ENCODE results near the gene NFKBIL1. TPM values are rescaled to one million over a fixed set of nuclear protein-coding genes. Genes with fewer than 3 reads are reported as not detected.

NFKBIL1 gene
- total and polyA plus RNA-seq, 9 of the 15 experiments (the other 6 are each of a cell fraction or from before 2014, with no cell fraction given), result 0.49 to 33.1 (median 7.6) TPM

GRCh38 chr6:31568537-31568961 is 21.1 kb downstream of the NFKBIL1 start:
- peak; percentile 67 for FAIRE-seq
- no peak overlapping the region for H3K9ac ChIP-seq (ENCODE audit: insufficient read depth in 1 of 2, low read depth in 2 of 2, low read length in 2 of 2)
- no peak overlapping the region for H3K4me3 ChIP-seq
- peaks cover 5 to 18% of the 10 kb centered on the region in 2 experiments; a peak in 4 of 5 replicates for H3K4me1 ChIP-seq (replicated peaks in 1 of 2; ENCODE audit: control insufficient read depth in 2 of 2, insufficient read depth in 2 of 2, low read length in 2 of 2)
- ChIA-PET POLR2A (interaction anchor here (1.3 to 2.6 kb wide), 4 partner anchors 8 to 24 kb away, joined by 3 to 10 read pairs (median 6); partner anchors contain the start of gene NCR3), CTCF (ENCODE audit: low intra/inter-chr PET ratio) (no interaction called here)
- no peak overlapping the region for H3K27ac ChIP-seq (ENCODE audit: extremely low read depth, low read depth, low read length)
- H4K20me1 ChIP-seq (replicated peaks; ENCODE audit: control insufficient read depth, insufficient read depth, low read length), result no peaks in the 10 kb centered on the region
- intact Hi-C loops (cut with micrococcal nuclease) (no loop called here), in situ Hi-C loops (cut with MboI) (no loop called here)
- WGBS (ENCODE audit: insufficient coverage, low coverage, missing lambda C conversion rate), result 22% methylated on average over 3 of the region's 3 CpGs
- no peak for ATAC-seq
- no peak overlapping the region for H3K4me2 ChIP-seq (ENCODE audit: insufficient read depth, low read length)
- H3K79me2 ChIP-seq (ENCODE audit: control insufficient read depth, insufficient read depth, low read length), result no peaks in the 10 kb centered on the region
- H3K9me1 ChIP-seq (ENCODE audit: control insufficient read depth, insufficient read depth, low read length), result no peaks in the 10 kb centered on the region
- no peak for DNase-seq (ENCODE audit: extremely low read depth in 1 of 4, low spot score in 3 of 4)
- H3K36me3 ChIP-seq (ENCODE audit: control insufficient read depth, insufficient read depth, low read length), result no peaks in the 10 kb centered on the region
- no peaks in the 10 kb centered on the region for H3K27me3 ChIP-seq (ENCODE audit: control insufficient read depth in 2 of 2, insufficient read depth in 2 of 2, low read length in 2 of 2)
- no peaks in the 10 kb centered on the region for H3K9me3 ChIP-seq (replicated peaks; ENCODE audit: control insufficient read depth, insufficient read depth, low read depth, low read length)
- no peak overlapping the region for H2AFZ ChIP-seq (ENCODE audit: low read depth, low read length)
- BruUV-seq (replicated peaks), result no TSS peak
- no peak for TF ChIP-seq ZFP91 (CRISPR knock-in tag; IDR thresholded peaks at IDR 0.05)
- no peak for TF ChIP-seq RERE (CRISPR knock-in tag; IDR thresholded peaks at IDR 0.05; ENCODE audit: borderline replicate concordance)
- no peak for TF ChIP-seq ZNF280B (CRISPR knock-in tag; IDR thresholded peaks at IDR 0.05)
- TF ChIP-seq ZBTB26 (CRISPR knock-in tag; IDR thresholded peaks at IDR 0.05), result 0 out of 2 replicates have a peak, but pooled peaks have one; percentile 71
- TF ChIP-seq ZNF140 (CRISPR knock-in tag; IDR thresholded peaks at IDR 0.05), result no peak
- peak; percentile 28; the same call in 1 of the 2 replicates for TF ChIP-seq USF1 (CRISPR knock-in tag; IDR thresholded peaks at IDR 0.05)
- 0 out of 2 replicates have a peak, but pooled peaks have one; percentile 27 for TF ChIP-seq HBP1 (CRISPR knock-in tag; IDR thresholded peaks at IDR 0.05)
- no peak for TF ChIP-seq EWSR1 (IDR thresholded peaks at IDR 0.05; ENCODE audit: borderline replicate concordance, low read depth, partially characterized antibody)
